ENCODE measurements around the gene NFKBIE. TPM values are rescaled to one million over a fixed set of nuclear protein-coding genes. Genes with fewer than 3 reads are reported as not detected.

The NFKBIE gene
- total and polyA plus RNA-seq, 2 experiments from 2014 or later, result 14.6 to 25.9 TPM

- Histone ChIP-seq H3K27ac (ENCODE audit: low read depth) (peak within 1 kb of the TSS; percentile 81), H3K4me2 (peak within 1 kb of the TSS; percentile 86), H2AFZ (peak within 1 kb of the TSS; percentile 70; the same call in 1 of the 2 replicates), H3K4me1 (ENCODE audit: insufficient read depth) (peaks cover 6% of the 10 kb centered on the region; the same call in 1 of the 2 replicates), H3K4me3 (peak within 1 kb of the TSS; percentile 79), H3K9me2 (ENCODE audit: insufficient read depth) (no peaks in the 10 kb centered on the region), H3K27me3 (ENCODE audit: insufficient read depth) (no peaks in the 10 kb centered on the region), H4K20me1 (replicated peaks; ENCODE audit: insufficient read depth) (no peaks in the 10 kb centered on the region), H3F3A (replicated peaks; ENCODE audit: low read depth) (0 out of 2 replicates have a peak, but pooled peaks cover 4% of the 10 kb centered on the region), H3K79me2 (replicated peaks; ENCODE audit: insufficient read depth) (peaks cover 10% of the 10 kb centered on the region), H3K36me3 (ENCODE audit: insufficient read depth) (peaks cover 9% of the 10 kb centered on the region)
- peak within 1 kb of the TSS; percentile 94 for H3K4me3 Mint-ChIP-seq
- DNase-seq (ENCODE audit: low spot score) (peak; percentile 95), ATAC-seq (peak; percentile 93)
- peaks cover 13% of the 10 kb centered on the region; the same call in 2 of the 3 replicates for H3K4me1 Mint-ChIP-seq
- TF ChIP-seq CTCF (conservative IDR thresholded peaks at IDR 0.05; ENCODE audit: low read depth in 2 of 2) (peak; percentile 94 to 97), NANOG (IDR thresholded peaks at IDR 0.05; ENCODE audit: borderline replicate concordance) (no peak), EZH2 (IDR thresholded peaks at IDR 0.05; ENCODE audit: low read depth, unreplicated experiment) (no peak), CREB1 (CRISPR knock-in tag; IDR thresholded peaks at IDR 0.05; ENCODE audit: low read depth) (peak; percentile 90), ZNF114 (CRISPR knock-in tag; IDR thresholded peaks at IDR 0.05) (no peak), JUNB (IDR thresholded peaks at IDR 0.05; ENCODE audit: unreplicated experiment) (no peak), STAT1 (IDR thresholded peaks at IDR 0.05; ENCODE audit: unreplicated experiment) (no peak), ZNF331 (CRISPR knock-in tag; IDR thresholded peaks at IDR 0.05; ENCODE audit: low read depth) (no peak), EZH2phosphoT487 (IDR thresholded peaks at IDR 0.05; ENCODE audit: unreplicated experiment) (no peak), POLR2AphosphoS5 (IDR thresholded peaks at IDR 0.05; ENCODE audit: low read depth) (peak; percentile 95)
- TF ChIP-seq, protein P1, sequence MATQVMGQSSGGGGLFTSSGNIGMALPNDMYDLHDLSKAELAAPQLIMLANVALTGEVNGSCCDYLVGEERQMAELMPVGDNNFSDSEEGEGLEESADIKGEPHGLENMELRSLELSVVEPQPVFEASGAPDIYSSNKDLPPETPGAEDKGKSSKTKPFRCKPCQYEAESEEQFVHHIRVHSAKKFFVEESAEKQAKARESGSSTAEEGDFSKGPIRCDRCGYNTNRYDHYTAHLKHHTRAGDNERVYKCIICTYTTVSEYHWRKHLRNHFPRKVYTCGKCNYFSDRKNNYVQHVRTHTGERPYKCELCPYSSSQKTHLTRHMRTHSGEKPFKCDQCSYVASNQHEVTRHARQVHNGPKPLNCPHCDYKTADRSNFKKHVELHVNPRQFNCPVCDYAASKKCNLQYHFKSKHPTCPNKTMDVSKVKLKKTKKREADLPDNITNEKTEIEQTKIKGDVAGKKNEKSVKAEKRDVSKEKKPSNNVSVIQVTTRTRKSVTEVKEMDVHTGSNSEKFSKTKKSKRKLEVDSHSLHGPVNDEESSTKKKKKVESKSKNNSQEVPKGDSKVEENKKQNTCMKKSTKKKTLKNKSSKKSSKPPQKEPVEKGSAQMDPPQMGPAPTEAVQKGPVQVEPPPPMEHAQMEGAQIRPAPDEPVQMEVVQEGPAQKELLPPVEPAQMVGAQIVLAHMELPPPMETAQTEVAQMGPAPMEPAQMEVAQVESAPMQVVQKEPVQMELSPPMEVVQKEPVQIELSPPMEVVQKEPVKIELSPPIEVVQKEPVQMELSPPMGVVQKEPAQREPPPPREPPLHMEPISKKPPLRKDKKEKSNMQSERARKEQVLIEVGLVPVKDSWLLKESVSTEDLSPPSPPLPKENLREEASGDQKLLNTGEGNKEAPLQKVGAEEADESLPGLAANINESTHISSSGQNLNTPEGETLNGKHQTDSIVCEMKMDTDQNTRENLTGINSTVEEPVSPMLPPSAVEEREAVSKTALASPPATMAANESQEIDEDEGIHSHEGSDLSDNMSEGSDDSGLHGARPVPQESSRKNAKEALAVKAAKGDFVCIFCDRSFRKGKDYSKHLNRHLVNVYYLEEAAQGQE (IDR thresholded peaks at IDR 0.05; ENCODE audit: unreplicated experiment), result no peak
- TF ChIP-seq, protein P2, sequence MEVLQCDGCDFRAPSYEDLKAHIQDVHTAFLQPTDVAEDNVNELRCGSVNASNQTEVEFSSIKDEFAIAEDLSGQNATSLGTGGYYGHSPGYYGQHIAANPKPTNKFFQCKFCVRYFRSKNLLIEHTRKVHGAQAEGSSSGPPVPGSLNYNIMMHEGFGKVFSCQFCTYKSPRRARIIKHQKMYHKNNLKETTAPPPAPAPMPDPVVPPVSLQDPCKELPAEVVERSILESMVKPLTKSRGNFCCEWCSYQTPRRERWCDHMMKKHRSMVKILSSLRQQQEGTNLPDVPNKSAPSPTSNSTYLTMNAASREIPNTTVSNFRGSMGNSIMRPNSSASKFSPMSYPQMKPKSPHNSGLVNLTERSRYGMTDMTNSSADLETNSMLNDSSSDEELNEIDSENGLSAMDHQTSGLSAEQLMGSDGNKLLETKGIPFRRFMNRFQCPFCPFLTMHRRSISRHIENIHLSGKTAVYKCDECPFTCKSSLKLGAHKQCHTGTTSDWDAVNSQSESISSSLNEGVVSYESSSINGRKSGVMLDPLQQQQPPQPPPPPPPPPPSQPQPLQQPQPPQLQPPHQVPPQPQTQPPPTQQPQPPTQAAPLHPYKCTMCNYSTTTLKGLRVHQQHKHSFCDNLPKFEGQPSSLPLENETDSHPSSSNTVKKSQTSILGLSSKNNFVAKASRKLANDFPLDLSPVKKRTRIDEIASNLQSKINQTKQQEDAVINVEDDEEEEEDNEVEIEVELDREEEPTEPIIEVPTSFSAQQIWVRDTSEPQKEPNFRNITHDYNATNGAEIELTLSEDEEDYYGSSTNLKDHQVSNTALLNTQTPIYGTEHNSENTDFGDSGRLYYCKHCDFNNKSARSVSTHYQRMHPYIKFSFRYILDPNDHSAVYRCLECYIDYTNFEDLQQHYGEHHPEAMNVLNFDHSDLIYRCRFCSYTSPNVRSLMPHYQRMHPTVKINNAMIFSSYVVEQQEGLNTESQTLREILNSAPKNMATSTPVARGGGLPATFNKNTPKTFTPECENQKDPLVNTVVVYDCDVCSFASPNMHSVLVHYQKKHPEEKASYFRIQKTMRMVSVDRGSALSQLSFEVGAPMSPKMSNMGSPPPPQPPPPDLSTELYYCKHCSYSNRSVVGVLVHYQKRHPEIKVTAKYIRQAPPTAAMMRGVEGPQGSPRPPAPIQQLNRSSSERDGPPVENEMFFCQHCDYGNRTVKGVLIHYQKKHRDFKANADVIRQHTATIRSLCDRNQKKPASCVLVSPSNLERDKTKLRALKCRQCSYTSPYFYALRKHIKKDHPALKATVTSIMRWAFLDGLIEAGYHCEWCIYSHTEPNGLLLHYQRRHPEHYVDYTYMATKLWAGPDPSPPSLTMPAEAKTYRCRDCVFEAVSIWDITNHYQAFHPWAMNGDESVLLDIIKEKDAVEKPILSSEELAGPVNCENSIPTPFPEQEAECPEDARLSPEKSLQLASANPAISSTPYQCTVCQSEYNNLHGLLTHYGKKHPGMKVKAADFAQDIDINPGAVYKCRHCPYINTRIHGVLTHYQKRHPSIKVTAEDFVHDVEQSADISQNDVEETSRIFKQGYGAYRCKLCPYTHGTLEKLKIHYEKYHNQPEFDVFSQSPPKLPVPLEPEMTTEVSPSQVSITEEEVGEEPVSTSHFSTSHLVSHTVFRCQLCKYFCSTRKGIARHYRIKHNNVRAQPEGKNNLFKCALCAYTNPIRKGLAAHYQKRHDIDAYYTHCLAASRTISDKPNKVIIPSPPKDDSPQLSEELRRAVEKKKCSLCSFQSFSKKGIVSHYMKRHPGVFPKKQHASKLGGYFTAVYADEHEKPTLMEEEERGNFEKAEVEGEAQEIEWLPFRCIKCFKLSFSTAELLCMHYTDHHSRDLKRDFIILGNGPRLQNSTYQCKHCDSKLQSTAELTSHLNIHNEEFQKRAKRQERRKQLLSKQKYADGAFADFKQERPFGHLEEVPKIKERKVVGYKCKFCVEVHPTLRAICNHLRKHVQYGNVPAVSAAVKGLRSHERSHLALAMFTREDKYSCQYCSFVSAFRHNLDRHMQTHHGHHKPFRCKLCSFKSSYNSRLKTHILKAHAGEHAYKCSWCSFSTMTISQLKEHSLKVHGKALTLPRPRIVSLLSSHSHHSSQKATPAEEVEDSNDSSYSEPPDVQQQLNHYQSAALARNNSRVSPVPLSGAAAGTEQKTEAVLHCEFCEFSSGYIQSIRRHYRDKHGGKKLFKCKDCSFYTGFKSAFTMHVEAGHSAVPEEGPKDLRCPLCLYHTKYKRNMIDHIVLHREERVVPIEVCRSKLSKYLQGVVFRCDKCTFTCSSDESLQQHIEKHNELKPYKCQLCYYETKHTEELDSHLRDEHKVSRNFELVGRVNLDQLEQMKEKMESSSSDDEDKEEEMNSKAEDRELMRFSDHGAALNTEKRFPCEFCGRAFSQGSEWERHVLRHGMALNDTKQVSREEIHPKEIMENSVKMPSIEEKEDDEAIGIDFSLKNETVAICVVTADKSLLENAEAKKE (CRISPR knock-in tag; IDR thresholded peaks at IDR 0.05), result no peak
- TF ChIP-seq, protein P3, sequence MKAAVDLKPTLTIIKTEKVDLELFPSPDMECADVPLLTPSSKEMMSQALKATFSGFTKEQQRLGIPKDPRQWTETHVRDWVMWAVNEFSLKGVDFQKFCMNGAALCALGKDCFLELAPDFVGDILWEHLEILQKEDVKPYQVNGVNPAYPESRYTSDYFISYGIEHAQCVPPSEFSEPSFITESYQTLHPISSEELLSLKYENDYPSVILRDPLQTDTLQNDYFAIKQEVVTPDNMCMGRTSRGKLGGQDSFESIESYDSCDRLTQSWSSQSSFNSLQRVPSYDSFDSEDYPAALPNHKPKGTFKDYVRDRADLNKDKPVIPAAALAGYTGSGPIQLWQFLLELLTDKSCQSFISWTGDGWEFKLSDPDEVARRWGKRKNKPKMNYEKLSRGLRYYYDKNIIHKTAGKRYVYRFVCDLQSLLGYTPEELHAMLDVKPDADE (IDR thresholded peaks at IDR 0.05), result peak; percentile 74; the same call in 1 of the 2 replicates
- peaks cover 6% of the 10 kb centered on the region for H3K27me3 Mint-ChIP-seq (ENCODE audit: insufficient read depth, low read depth, poor library complexity)
- peak within 1 kb of the TSS; percentile 95 for H3K27ac Mint-ChIP-seq
- H3K36me3 Mint-ChIP-seq (ENCODE audit: low read depth), result peaks cover 39% of the 10 kb centered on the region
- H3K9me3 Mint-ChIP-seq, result no peaks in the 10 kb centered on the region; the same call in 2 of the 3 replicates
Measured at GRCh38 chr6:44312901-44313788, 47.8 kb upstream of the NFKBIE start, which contains the start of gene AARS2. AARS2 (minus strand) TSS chr6:44313347; CDS start chr6:44313323, 24 bp downstream.

Measured in GM23338 (cell line).